IMR-90 (cell line): ENCODE measurements around the gene CDH12. TPM values are rescaled to one million over a fixed set of nuclear protein-coding genes. Genes with fewer than 3 reads are reported as not detected.

Experiments used
- ATAC-seq: fragments of 200-7000 bp; cut with Tn5 transposase; 2 replicates; pipeline ENCODE4 v1.9.1; 2020; ENCODE audit warnings: low read depth, mild to moderate bottlenecking, moderate library complexity
- BruUV-seq: library from RNA; stranded (reverse); fragments of 400-500 nt; replicated peaks from 2 replicates; lab custom pipeline; 2021; lab: Mats Ljungman, UMichigan
- CTCF ChIA-PET: fragments of 300-600 bp; formaldehyde crosslinking; extraction: SDS; loops from one replicate; lab custom pipeline; 2021; ENCODE audit warnings: antibody characterized with exemption; lab: Yijun Ruan, JAX
- POLR2A ChIA-PET: fragments of 300-600 bp; sonication (Branson Sonifier 250); formaldehyde crosslinking; loops from one replicate; lab custom pipeline; 2022; ENCODE audit warnings: antibody characterized with exemption; ENCODE audit not compliant: unreplicated experiment; lab: Charles Lee
- DNase-seq: peaks from one replicate; pipeline ENCODE4 v3.0.0; 2013
- H2AFZ ChIP-seq: replicated peaks from 2 replicates; pipeline ENCODE3; 2013; ENCODE audit warnings: low read length, mild to moderate bottlenecking; ENCODE audit not compliant: poor library complexity
- H2AK5ac ChIP-seq: 2 replicates; pipeline ENCODE4 v1.6.1; 2013; ENCODE audit warnings: low read depth, low read length, inconsistent platforms
- H2AK9ac ChIP-seq: replicated peaks from 2 replicates; pipeline ENCODE3; 2013; ENCODE audit warnings: mild to moderate bottlenecking, low read depth, low read length, moderate library complexity; ENCODE audit not compliant: poor library complexity
- H2BK120ac ChIP-seq: 2 replicates; pipeline ENCODE4 v1.6.1; 2013; ENCODE audit warnings: low read depth, low read length, inconsistent platforms
- H2BK15ac ChIP-seq: 3 replicates; pipeline ENCODE4 v1.6.1; 2013; ENCODE audit warnings: low read depth, low read length, inconsistent platforms
- H2BK20ac ChIP-seq: 2 replicates; pipeline ENCODE4 v1.6.1; 2013; ENCODE audit warnings: low read depth, mild to moderate bottlenecking, inconsistent platforms, low read length, moderate library complexity
- H2BK5ac ChIP-seq: 2 replicates; pipeline ENCODE4 v1.6.1; 2013; ENCODE audit warnings: mild to moderate bottlenecking, low read depth, low read length, inconsistent platforms; ENCODE audit not compliant: poor library complexity, severe bottlenecking
- H3K14ac ChIP-seq: replicated peaks from 2 replicates; pipeline ENCODE4 v1.6.1; 2013; ENCODE audit warnings: low read depth, low read length, inconsistent platforms
- H3K18ac ChIP-seq: 2 replicates; pipeline ENCODE4 v1.6.1; 2013; ENCODE audit warnings: low read depth, low read length, control low read depth
- H3K23ac ChIP-seq: 2 replicates; pipeline ENCODE4 v1.6.1; 2013; ENCODE audit warnings: low read depth, low read length, inconsistent platforms
- H3K27ac ChIP-seq: 2 replicates; pipeline ENCODE4 v1.5.1; 2013; ENCODE audit warnings: mild to moderate bottlenecking, control low read depth, low read length; ENCODE audit not compliant: insufficient read depth
- H3K27me3 ChIP-seq: 2 replicates; pipeline ENCODE4 v1.6.1; 2013; ENCODE audit warnings: low read length; ENCODE audit not compliant: control insufficient read depth, insufficient read depth
- H3K36me3 ChIP-seq: 2 replicates; pipeline ENCODE4 v1.6.1; 2013; ENCODE audit warnings: low read length, mixed read lengths; ENCODE audit not compliant: control insufficient read depth, insufficient read depth
- H3K4ac ChIP-seq: 2 replicates; pipeline ENCODE4 v1.6.1; 2013; ENCODE audit warnings: low read depth, low read length, inconsistent platforms
- H3K4me1 ChIP-seq: 2 replicates; pipeline ENCODE4 v1.6.1; 2013; ENCODE audit warnings: low read length, mixed read lengths; ENCODE audit not compliant: control insufficient read depth, insufficient read depth
- H3K4me2 ChIP-seq: 2 replicates; pipeline ENCODE4 v1.6.1; 2013; ENCODE audit warnings: low read depth, mild to moderate bottlenecking, control low read depth, low read length, moderate library complexity
- H3K4me3 ChIP-seq: 2 replicates; pipeline ENCODE4 v1.5.1; 2013; ENCODE audit warnings: low read depth, mild to moderate bottlenecking, control low read depth, low read length, moderate library complexity; ENCODE audit not compliant: insufficient read depth
- H3K56ac ChIP-seq: 2 replicates; pipeline ENCODE4 v1.6.1; 2013; ENCODE audit warnings: low read length, inconsistent platforms; ENCODE audit not compliant: insufficient read depth; ENCODE audit errors: extremely low read depth
- H3K79me1 ChIP-seq, 2 experiments: 2 replicates each; pipeline ENCODE4 v1.6.1; 2013; ENCODE audit warnings: low read length in 2 of 2, inconsistent platforms in 1 of 2, low read depth in 1 of 2
- H3K9ac ChIP-seq: 2 replicates; pipeline ENCODE4 v1.6.1; 2013; ENCODE audit warnings: low read depth, low read length, control low read depth
- H3K9me1 ChIP-seq: 2 replicates; pipeline ENCODE4 v1.6.1; 2013; ENCODE audit warnings: low read length, inconsistent platforms; ENCODE audit not compliant: insufficient read depth
- H3K9me3 ChIP-seq: 2 replicates; pipeline ENCODE4 v1.6.1; 2013; ENCODE audit warnings: low read length; ENCODE audit not compliant: control insufficient read depth, insufficient read depth
- H4K20me1 ChIP-seq: 2 replicates; pipeline ENCODE4 v1.6.1; 2013; ENCODE audit warnings: low read length, inconsistent platforms; ENCODE audit not compliant: insufficient read depth
- H4K5ac ChIP-seq: 2 replicates; pipeline ENCODE4 v1.6.1; 2013; ENCODE audit warnings: mild to moderate bottlenecking, low read depth, low read length, control low read depth
- H4K8ac ChIP-seq, 2 experiments: 2 replicates each; pipeline ENCODE4 v1.6.1; 2013; ENCODE audit warnings: low read depth in 2 of 2, low read length in 2 of 2, control low read depth in 1 of 2, inconsistent platforms in 1 of 2
- H4K91ac ChIP-seq: 2 replicates; pipeline ENCODE4 v1.6.1; 2013; ENCODE audit warnings: low read depth, low read length, inconsistent platforms; ENCODE audit not compliant: insufficient read depth
- BHLHE40 ChIP-seq: fragments of 150-350 bp; IDR thresholded peaks from 2 replicates; pipeline ENCODE4 v1.6.1; 2016; ENCODE audit warnings: mild to moderate bottlenecking, low read depth, low read length
- MAZ ChIP-seq: IDR thresholded peaks from 2 replicates; pipeline ENCODE4 v1.6.1; 2012; ENCODE audit warnings: low read depth, mild to moderate bottlenecking, low read length, improper control_type of control experiment, moderate library complexity, borderline replicate concordance
- POLR2A ChIP-seq: IDR thresholded peaks from 2 replicates; pipeline ENCODE4 v1.6.1; 2012; ENCODE audit warnings: mild to moderate bottlenecking, low read depth, low read length
- RAD21 ChIP-seq: IDR thresholded peaks from 2 replicates; pipeline ENCODE4 v1.6.1; 2012; ENCODE audit warnings: low read length, improper control_type of control experiment
- RFX5 ChIP-seq: IDR thresholded peaks from 2 replicates; pipeline ENCODE4 v1.8.0; 2012; ENCODE audit warnings: low read depth, mild to moderate bottlenecking, low read length, moderate library complexity
- WGBS, 2 experiments: methylation state at CpG; one replicate each; pipeline versions ENCODE4 v1.1.5 to v1.1.7; 2013; ENCODE audit warnings: missing lambda C conversion rate in 2 of 2; ENCODE audit not compliant: insufficient read length in 1 of 2; ENCODE audit errors: extremely low coverage in 2 of 2; 5-methylcytosine and 5-hydroxymethylcytosine counted together
- dilution Hi-C: fragments of 300-500 bp; cut with HindIII; formaldehyde crosslinking; loops from one replicate; pipeline ENCODE4 v1.14.3; 2018; ENCODE audit warnings: low sequenced_read_pairs; ENCODE audit not compliant: unreplicated experiment
- in situ Hi-C: fragments of 300-500 bp; cut with MboI; formaldehyde crosslinking; loops from 3 replicates; pipeline ENCODE4 v1.14.3; 2019; ENCODE audit warnings: low sequenced_read_pairs, inconsistent platforms, mixed read lengths
- intact Hi-C: fragments of 100-400 bp; cut with micrococcal nuclease; formaldehyde crosslinking; loops from 2 replicates; pipeline ENCODE4 v1.10.0; 2022
- polyA plus RNA-seq, 3 experiments: library from polyadenylated mRNA; depleted of rRNA; stranded (reverse); fragments of >200 nt; gene quantifications; 2 replicates each; pipeline ENCODE4 v1.2.3, GENCODE V29; 2012; ENCODE audit warnings: low replicate concordance in 1 of 3
- total RNA-seq: library from RNA; depleted of rRNA; stranded (reverse); fragments of >200 nt; gene quantifications from 2 replicates; pipeline ENCODE4 v1.2.3, GENCODE V29; 2012
- TF ChIP-seq, protein P1 (sequence below): fragments of 150-350 bp; IDR thresholded peaks from 2 replicates; pipeline ENCODE4 v1.6.1; 2017; ENCODE audit warnings: mild to moderate bottlenecking, antibody characterized with exemption, low read length, low read depth

The CDH12 gene
- total and polyA plus RNA-seq, 2 of the 4 experiments (the other 2 are of a cell fraction) = not detected

DNA sequence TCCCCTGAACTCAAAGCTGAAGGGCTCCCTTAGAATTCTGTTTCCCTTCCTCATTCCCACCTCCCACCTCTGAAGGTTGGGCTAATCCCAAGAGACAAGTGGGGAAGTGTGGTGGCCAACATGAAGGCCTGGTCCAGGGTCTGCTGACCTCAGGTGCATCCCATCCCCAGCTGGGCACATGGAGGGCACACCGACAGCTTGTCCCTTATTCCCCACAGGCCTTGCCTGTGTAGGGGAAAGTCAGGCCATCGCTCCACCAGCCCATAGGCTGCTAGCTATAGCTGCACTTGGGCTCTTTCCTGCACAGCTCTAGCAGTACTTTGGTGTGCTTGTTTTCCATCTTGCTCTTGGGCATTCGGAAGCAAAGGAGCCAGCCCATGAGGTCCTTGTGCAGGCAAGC lies 247.7 kb downstream of the CDH12 start:
- Histone ChIP-seq H3K18ac (no peak overlapping the region), H3K14ac (no peak overlapping the region), H3K4ac (no peak overlapping the region), H3K4me2 (no peak overlapping the region), H2AK9ac (no peak overlapping the region), H3K9me1 (no peaks in the 10 kb centered on the region), H4K8ac (no peak overlapping the region), H4K5ac (no peak overlapping the region), H3K4me1 (no peaks in the 10 kb centered on the region), H3K79me1 (no peaks in the 10 kb centered on the region), H3K4me3 (no peak overlapping the region), H3K9me3 (no peaks in the 10 kb centered on the region; the same call in 1 of the 2 replicates), H3K27ac (no peak overlapping the region), H2AFZ (no peak overlapping the region), H3K27me3 (no peaks in the 10 kb centered on the region), H3K23ac (no peak overlapping the region), H3K56ac (no peak overlapping the region), H2BK15ac (no peak overlapping the region), H3K9ac (no peak overlapping the region), H2AK5ac (no peak overlapping the region), H4K91ac (no peak overlapping the region), H4K20me1 (no peaks in the 10 kb centered on the region), H2BK5ac (no peak overlapping the region), H2BK120ac (no peak overlapping the region), H2BK20ac (no peak overlapping the region), H3K36me3 (no peaks in the 10 kb centered on the region)
- BruUV-seq = no TSS peak
- WGBS, 2 experiments = no CpG with 5 or more reads among the region's 3 CpGs
- intact Hi-C loops = no loop called here
- DNase-seq = no peak
- in situ Hi-C loops = no loop called here
- no peak for ATAC-seq
- CTCF ChIA-PET = no interaction called here
- POLR2A ChIA-PET = no interaction called here
- dilution Hi-C loops = no loop called here
- TF ChIP-seq POLR2A = no peak
- no peak for TF ChIP-seq MAZ
- no peak for TF ChIP-seq BHLHE40
- TF ChIP-seq, protein P1, sequence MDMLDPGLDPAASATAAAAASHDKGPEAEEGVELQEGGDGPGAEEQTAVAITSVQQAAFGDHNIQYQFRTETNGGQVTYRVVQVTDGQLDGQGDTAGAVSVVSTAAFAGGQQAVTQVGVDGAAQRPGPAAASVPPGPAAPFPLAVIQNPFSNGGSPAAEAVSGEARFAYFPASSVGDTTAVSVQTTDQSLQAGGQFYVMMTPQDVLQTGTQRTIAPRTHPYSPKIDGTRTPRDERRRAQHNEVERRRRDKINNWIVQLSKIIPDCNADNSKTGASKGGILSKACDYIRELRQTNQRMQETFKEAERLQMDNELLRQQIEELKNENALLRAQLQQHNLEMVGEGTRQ = no peak
- no peak for TF ChIP-seq RAD21
- no peak for TF ChIP-seq RFX5
